K562 (cell line): ENCODE results near the gene DTNBP1. TPM values are rescaled to one million over a fixed set of nuclear protein-coding genes. Genes with fewer than 3 reads are reported as not detected.

Experiments
- CCAR2 ChIP-seq: fragments of 200-400 bp; formaldehyde crosslinking; IDR thresholded peaks from 2 replicates; pipeline ENCODE4 v1.6.1; 2017; ENCODE audit warnings: mild to moderate bottlenecking, low read depth, low read length
- ELK3 ChIP-seq: fragments of 450-650 bp; formaldehyde crosslinking; IDR thresholded peaks from 2 replicates; pipeline ENCODE4 v1.4.0; 2020; ENCODE audit warnings: mild to moderate bottlenecking
- JUNB ChIP-seq: fragments of 450-650 bp; formaldehyde crosslinking; conservative IDR thresholded peaks from 2 replicates; pipeline ENCODE4 v1.4.0; 2020; ENCODE audit warnings: mild to moderate bottlenecking
- NFXL1 ChIP-seq: fragments of 450-650 bp; formaldehyde crosslinking; IDR thresholded peaks from 2 replicates; pipeline ENCODE4 v1.4.0; 2021; ENCODE audit warnings: mild to moderate bottlenecking
- RBBP5 ChIP-seq: fragments of 200-600 bp; sonication (generic); IDR thresholded peaks from 2 replicates; pipeline ENCODE4 v1.6.1; 2012; ENCODE audit warnings: borderline replicate concordance, mild to moderate bottlenecking, low read length, control low read depth, inconsistent platforms; ENCODE audit not compliant: insufficient read depth, poor library complexity, severe bottlenecking
- TAL1 ChIP-seq: fragments of 450-650 bp; IDR thresholded peaks from 2 replicates; pipeline ENCODE4 v1.6.1; 2016; ENCODE audit warnings: mild to moderate bottlenecking
- TOE1 ChIP-seq, 2 experiments: fragments of 450-650 bp in 1 of 2; sonication (generic) in 1 of 2; formaldehyde crosslinking in 1 of 2; IDR thresholded peaks; 2 replicates each; pipeline versions ENCODE4 v1.7.1 to v1.8.0; 2016 to 2022; ENCODE audit warnings: borderline replicate concordance in 2 of 2, mild to moderate bottlenecking in 2 of 2, antibody characterized with exemption in 1 of 2, inconsistent platforms in 1 of 2, low read depth in 1 of 2, missing genetic modification reagents in 1 of 2, moderate library complexity in 1 of 2
- ZBTB40 ChIP-seq, 2 experiments: fragments of 450-650 bp in 1 of 2; sonication (generic) in 1 of 2; formaldehyde crosslinking in 1 of 2; IDR thresholded peaks; 2 replicates each; pipeline versions ENCODE4 v1.7.1 to v1.9.0; 2016 to 2022; ENCODE audit warnings: inconsistent platforms in 1 of 2, mild to moderate bottlenecking in 1 of 2, missing genetic modification reagents in 1 of 2
- ZBTB43 ChIP-seq: sonication (generic); formaldehyde crosslinking; IDR thresholded peaks from 2 replicates; pipeline ENCODE4 v1.8.0; 2023; ENCODE audit warnings: mild to moderate bottlenecking, missing genetic modification reagents
- ZFP30 ChIP-seq: fragments of 250-450 bp; sonication (Bioruptor Pico); IDR thresholded peaks from 2 replicates; pipeline ENCODE4 v1.8.0; 2022; ENCODE audit warnings: moderate library complexity, mild to moderate bottlenecking, inconsistent platforms, borderline replicate concordance
- ZNF311 ChIP-seq: fragments of 250-450 bp; sonication (Bioruptor Pico); IDR thresholded peaks from 2 replicates; pipeline ENCODE4 v1.4.0; 2020; ENCODE audit warnings: mild to moderate bottlenecking, moderate library complexity
- ZNF384 ChIP-seq: IDR thresholded peaks from 2 replicates; pipeline ENCODE4 v1.6.1; 2012; ENCODE audit warnings: low read depth, low read length, improper control_type of control experiment
- polyA plus RNA-seq, 8 experiments: library from polyadenylated mRNA; depleted of rRNA in 4 of 8; stranded (reverse) in 5 of 8; unstranded in 3 of 8; fragments of >200 nt; fragmentation: Nextera tagmentation in 2 of 8; fragmentation: Illumina TruSeq in 1 of 8; extraction: Ambion mirVana in 2 of 8; extraction: Trizol in 1 of 8; gene quantifications; 2 replicates each; pipeline versions ENCODE4 v1.2.1 to v1.2.3, GENCODE V29; 2011 to 2014; ENCODE audit warnings: inconsistent platforms in 1 of 8, missing spikeins in 1 of 8
- total RNA-seq, 7 experiments: library from RNA; depleted of rRNA in 6 of 7; stranded (reverse); fragments of >200 nt in 6 of 7; fragmentation: Illumina TruSeq in 2 of 7; extraction: Trizol in 2 of 7; gene quantifications; 2 replicates each; pipeline versions ENCODE4 v1.2.1 to v1.2.3, GENCODE V29; 2011 to 2021; ENCODE audit warnings: low replicate concordance in 1 of 7

The DTNBP1 gene
- total and polyA plus RNA-seq, 9 of the 15 experiments (the other 6 are each of a cell fraction or from before 2014, with no cell fraction given): 16.7 to 54.5 (median 21.4) TPM

GRCh38 chr6:15481390-15482291 lies 181.2 kb downstream of the DTNBP1 start (continued):
- TF ChIP-seq ZBTB40 (IDR thresholded peaks at IDR 0.05) (no peak), ZBTB40 (CRISPR knock-in tag; IDR thresholded peaks at IDR 0.05) (no peak), TAL1 (peak; percentile 92), TOE1 (IDR thresholded peaks at IDR 0.05; ENCODE audit: borderline replicate concordance) (peak; percentile 42; the same call in 1 of the 2 replicates), TOE1 (CRISPR knock-in tag; IDR thresholded peaks at IDR 0.05; ENCODE audit: borderline replicate concordance, low read depth) (no peak), ZFP30 (CRISPR knock-in tag) (no peak), NFXL1 (CRISPR knock-in tag) (no peak), ZNF311 (CRISPR knock-in tag) (no peak), CCAR2 (no peak), ELK3 (CRISPR knock-in tag) (no peak), ZBTB43 (0 out of 2 replicates have a peak, but pooled peaks have one; percentile 9), ZNF384 (peak; percentile 66; the same call in 1 of the 2 replicates), JUNB (CRISPR knock-in tag) (no peak), RBBP5 (no peak)
